ENCODE measurements around the gene SPTLC1.
"Not testable (repeated sequence)": the region's sequence is repeated elsewhere in the genome, so short reads cannot be mapped to it uniquely, and the experiment has no call there.

The SPTLC1 gene

GRCh38 chr9:92003308-92004044 is 111.7 kb downstream of the SPTLC1 start:
- no peak for TF ChIP-seq CTCF (IDR thresholded peaks at IDR 0.05; ENCODE audit: low read depth, low read length)
- H3K4me3 ChIP-seq (ENCODE audit: low read depth, low read length) = no peak overlapping the region
- in situ Hi-C loops (cut with HindIII; ENCODE audit: low sequenced_read_pairs) = no loop called here
- no peak for DNase-seq (ENCODE audit: low read depth, low spot score)

- in situ Hi-C loops (cut with HindIII; ENCODE audit: low sequenced_read_pairs); H3K4me3 ChIP-seq (ENCODE audit: low read depth, low read length); DNase-seq (ENCODE audit: low read depth, low spot score): not testable (repeated sequence)
Measured at GRCh38 chr9:92001948-92002347, 113.3 kb downstream of the SPTLC1 start.

- in situ Hi-C loops (cut with HindIII; ENCODE audit: low sequenced_read_pairs) = no loop called here
- DNase-seq (ENCODE audit: low read depth, low spot score) = no peak
- no peak overlapping the region for H3K4me3 ChIP-seq (ENCODE audit: low read depth, low read length)
- TF ChIP-seq CTCF (IDR thresholded peaks at IDR 0.05; ENCODE audit: low read depth, low read length) = no peak
Measured at GRCh38 chr9:92001244-92001643, 114.0 kb downstream of the SPTLC1 start.

GRCh38 chr9:91995000-91995655 is 120.1 kb downstream of the SPTLC1 start:
- no peak overlapping the region for H3K4me3 ChIP-seq (ENCODE audit: low read depth, low read length)
- TF ChIP-seq CTCF (IDR thresholded peaks at IDR 0.05; ENCODE audit: low read depth, low read length) = no peak
- no peak for DNase-seq (ENCODE audit: low read depth, low spot score)
- in situ Hi-C loops (cut with HindIII; ENCODE audit: low sequenced_read_pairs) = no loop called here

GRCh38 chr9:91994422-91994821 is 120.8 kb downstream of the SPTLC1 start:
- DNase-seq (ENCODE audit: low read depth, low spot score) = no peak
- H3K4me3 ChIP-seq (ENCODE audit: low read depth, low read length) = no peak overlapping the region
- no peak for TF ChIP-seq CTCF (IDR thresholded peaks at IDR 0.05; ENCODE audit: low read depth, low read length)
- in situ Hi-C loops (cut with HindIII; ENCODE audit: low sequenced_read_pairs) = no loop called here

- in situ Hi-C loops (cut with HindIII; ENCODE audit: low sequenced_read_pairs) = no loop called here
- TF ChIP-seq CTCF (IDR thresholded peaks at IDR 0.05; ENCODE audit: low read depth, low read length) = no peak
- H3K4me3 ChIP-seq (ENCODE audit: low read depth, low read length) = no peak overlapping the region
- peak; percentile 22 for DNase-seq (ENCODE audit: low read depth, low spot score)
Measured at GRCh38 chr9:91992461-91993041, 122.7 kb downstream of the SPTLC1 start.
